COLO668 (cell line): ENCODE measurements around the gene COL1A2.
A peak's percentile ranks its signal among the peaks of the same experiment; 100 is the strongest.

Experiments used
- DNase-seq: peaks from one replicate; lab custom pipeline; 2025; ENCODE audit not compliant: unreplicated experiment; lab: John Stamatoyannopoulos, UW

Gene COL1A2

GRCh38 chr7:94394437-94395140, at the start of gene COL1A2:
Gene COL1A2 (plus strand): TSS chr7:94394895. CDS start chr7:94395032, 137 bp downstream.
- no peak for DNase-seq

DNA sequence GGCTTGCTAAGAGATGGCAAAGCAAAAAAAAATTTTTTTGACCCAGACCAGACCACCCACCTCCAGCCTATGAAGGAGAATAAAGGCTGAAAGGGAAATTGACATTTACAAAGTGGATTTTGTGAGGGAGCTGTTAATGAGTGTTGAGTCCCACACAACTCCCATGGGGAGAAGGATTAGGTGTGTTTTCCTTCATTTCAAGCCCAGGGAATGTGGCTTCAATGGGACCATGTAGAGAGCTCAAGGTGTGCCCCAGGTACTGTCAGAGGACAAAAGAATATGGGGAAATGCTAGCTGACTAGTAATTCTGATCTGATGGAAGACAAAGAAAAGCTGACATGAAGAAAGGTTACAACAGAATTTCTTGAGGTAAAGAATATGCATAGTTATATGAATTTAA, 48.8 kb upstream of the COL1A2 start:
- no peak for DNase-seq

- no peak for DNase-seq
Observed at GRCh38 chr7:94348142-94348541, 46.6 kb upstream of the COL1A2 start.

GRCh38 chr7:94350734-94351133, 44.0 kb upstream of the COL1A2 start:
- peak; percentile 49 for DNase-seq

GRCh38 chr7:94351703-94352102, 43.0 kb upstream of the COL1A2 start:
- DNase-seq: no peak

DNA sequence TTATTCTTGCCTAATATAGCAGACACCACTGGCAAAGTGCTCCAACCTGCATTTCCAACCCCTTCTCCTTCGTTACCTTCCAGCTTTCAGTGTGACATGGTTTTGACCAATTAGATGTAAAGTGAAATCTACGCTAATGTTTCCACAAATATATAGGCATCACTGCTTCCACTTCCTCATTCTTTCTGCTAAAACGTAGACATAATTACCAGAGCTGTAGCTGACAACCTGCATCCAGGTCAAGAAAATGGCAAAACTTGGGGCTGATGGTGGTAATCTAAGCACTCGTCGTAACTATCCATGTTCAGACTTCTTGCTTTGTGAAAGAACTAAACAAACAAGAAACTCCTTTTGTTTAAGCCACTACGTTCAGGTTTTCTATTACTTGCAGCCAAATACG, 41.8 kb upstream of the COL1A2 start:
- DNase-seq: no peak

GRCh38 chr7:94354953-94355352, 39.7 kb upstream of the COL1A2 start:
- no peak for DNase-seq

- no peak for DNase-seq
Observed at GRCh38 chr7:94355454-94355853, 39.2 kb upstream of the COL1A2 start.

GRCh38 chr7:94357076-94357475, 37.6 kb upstream of the COL1A2 start:
- DNase-seq: no peak

- DNase-seq: no peak
Observed at GRCh38 chr7:94360926-94361325, 33.8 kb upstream of the COL1A2 start.

DNA sequence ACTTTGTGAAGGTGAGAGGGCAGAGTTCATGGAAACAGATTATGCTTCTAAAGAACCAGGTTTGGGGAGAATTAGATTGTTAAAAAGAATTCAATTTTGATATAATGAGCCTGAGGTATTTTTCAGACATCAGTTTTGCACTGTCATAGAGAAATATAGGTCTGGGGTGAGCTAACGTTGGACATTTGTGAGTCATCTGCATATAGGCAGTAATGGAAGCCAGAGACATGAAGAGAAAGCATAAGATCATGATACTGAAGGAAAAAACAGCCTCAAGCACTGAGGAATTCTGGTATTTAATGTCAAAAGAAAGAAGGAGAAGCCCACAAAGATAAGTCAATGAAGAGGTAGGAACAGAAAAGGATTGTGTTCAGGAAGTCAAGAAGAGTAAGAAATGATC, 32.4 kb upstream of the COL1A2 start:
- DNase-seq: no peak

- no peak for DNase-seq
Observed at GRCh38 chr7:94364816-94365215, 29.9 kb upstream of the COL1A2 start.

DNA sequence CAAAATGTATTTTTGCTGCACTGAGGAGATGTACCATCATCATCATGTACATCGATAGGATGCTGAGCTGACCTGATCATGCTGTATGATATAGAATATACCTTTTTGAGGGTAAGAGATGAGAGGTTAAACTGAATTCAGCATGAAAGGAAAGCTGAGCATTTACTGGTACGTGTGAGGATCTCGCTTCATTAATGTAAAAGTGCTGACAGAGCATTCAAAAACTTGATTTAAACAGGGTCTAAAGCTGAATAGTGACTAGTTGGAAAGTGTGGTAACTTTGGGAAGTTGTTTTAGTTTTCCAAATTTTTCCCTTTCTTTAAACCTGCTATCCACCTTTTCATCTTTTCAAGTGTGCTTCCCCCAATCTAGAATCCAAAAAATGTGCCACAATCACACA, 28.5 kb upstream of the COL1A2 start:
- DNase-seq: no peak

DNA sequence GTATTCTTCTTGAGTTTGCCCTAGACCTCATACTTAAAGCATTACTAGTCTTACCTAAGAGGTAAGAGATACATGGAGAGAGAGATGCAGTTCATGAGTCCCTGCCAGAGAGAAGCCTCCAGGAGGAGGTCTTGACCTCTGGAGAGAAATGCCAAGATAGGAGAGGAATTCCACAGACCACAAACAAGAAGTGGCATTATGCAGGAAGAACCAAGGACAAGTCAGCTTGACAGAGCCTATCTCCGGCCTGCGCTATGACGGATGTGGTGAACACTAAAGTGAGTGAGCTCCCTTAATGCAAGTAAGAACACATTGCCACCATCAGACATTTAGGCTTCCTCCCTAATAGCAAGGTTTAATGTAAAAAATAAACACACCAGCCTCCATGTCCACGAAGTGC, 27.9 kb upstream of the COL1A2 start:
- DNase-seq: no peak

DNA sequence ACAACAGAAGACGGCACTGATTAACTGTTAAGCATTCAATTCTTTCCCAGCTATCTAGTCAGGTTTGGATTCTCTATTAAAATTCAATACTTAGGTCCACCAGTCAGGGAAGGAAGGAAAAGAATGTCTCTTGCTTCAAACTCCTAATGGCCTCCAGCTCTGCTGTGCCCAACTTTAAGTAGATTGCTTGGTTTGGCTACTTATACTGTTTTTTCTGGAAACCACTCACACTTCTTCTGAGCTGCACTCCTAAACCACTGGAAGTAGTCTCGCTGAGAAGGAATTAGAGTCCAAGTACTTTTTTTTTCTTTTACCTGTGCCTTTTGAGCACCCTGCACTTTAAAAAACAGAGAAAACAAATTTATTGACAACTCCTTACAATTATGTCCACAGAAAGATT, 26.7 kb upstream of the COL1A2 start:
- no peak for DNase-seq

DNA sequence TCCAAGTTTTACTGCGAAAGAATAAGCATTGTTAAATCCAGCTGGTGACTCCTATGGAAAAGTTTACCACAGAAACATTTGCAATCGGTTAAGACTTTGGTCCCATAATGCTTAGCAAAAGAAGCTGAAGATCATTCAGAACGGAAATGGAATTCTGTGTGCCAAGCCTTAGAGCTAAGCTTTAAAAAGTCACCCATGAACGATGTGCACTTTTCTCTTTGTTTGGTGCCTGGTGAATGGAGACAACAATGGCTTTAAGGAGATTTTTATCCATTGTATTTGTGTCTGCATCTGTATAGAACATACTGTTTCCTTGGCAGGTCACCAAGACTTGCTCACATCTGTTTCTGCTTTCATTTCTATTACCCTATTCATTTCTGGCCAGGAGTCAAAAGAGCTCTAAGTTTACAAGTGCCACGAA, 26.3 kb upstream of the COL1A2 start:
- no peak for DNase-seq

DNA sequence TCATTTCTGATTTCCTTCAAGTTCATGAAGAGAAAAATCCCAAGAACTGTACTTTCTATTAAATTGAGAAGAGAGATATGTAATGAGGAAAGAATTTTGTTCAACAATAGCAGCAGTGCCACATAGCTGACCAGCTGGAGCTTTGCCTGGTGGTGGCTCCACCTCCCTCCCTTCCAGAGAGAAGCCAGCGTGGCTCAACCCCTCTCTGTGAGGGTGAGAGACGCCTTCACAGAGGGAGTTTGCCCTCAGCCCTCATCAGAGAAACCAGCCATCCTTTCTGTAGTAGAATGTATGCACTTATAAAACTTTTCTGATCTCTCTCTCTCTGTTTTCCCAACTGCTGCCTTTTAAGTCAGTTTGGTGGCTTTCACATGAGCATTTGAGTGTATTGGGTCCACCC, 20.5 kb upstream of the COL1A2 start:
- no peak for DNase-seq

GRCh38 chr7:94374721-94375566, 19.8 kb upstream of the COL1A2 start:
- DNase-seq: no peak

- DNase-seq: no peak
Observed at GRCh38 chr7:94375691-94376090, 19.0 kb upstream of the COL1A2 start.

GRCh38 chr7:94376281-94376680, 18.4 kb upstream of the COL1A2 start:
- DNase-seq: no peak

GRCh38 chr7:94378356-94378755, 16.3 kb upstream of the COL1A2 start:
- no peak for DNase-seq

- no peak for DNase-seq
Observed at GRCh38 chr7:94380264-94380663, 14.4 kb upstream of the COL1A2 start.
